Measurements from ENCODE around the gene LKAAEAR1.
"Not testable (repeated sequence)": the region's sequence is repeated elsewhere in the genome, so short reads cannot be mapped to it uniquely, and the experiment has no call there.

LKAAEAR1 gene

DNA sequence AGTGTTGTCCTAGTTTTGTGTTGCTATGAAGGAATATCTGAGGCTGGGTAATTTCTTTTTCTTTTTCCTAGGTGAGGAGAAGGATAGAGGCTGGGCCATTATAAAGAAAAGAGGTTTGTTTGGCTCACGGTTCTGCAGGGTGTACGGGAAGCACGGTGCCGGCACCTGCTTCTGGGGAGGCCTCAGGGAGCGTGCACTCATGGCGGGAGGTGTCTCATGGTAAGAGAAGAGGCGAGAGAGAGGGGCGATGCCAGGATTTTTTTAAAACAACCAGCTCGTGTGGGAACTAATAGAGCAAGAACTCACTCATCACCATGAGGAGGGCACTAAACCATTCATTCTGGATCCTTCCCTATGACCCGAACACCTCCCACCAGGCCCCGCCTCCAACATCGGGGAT is 37.4 kb upstream of the LKAAEAR1 start:
- TF ChIP-seq, protein P1, sequence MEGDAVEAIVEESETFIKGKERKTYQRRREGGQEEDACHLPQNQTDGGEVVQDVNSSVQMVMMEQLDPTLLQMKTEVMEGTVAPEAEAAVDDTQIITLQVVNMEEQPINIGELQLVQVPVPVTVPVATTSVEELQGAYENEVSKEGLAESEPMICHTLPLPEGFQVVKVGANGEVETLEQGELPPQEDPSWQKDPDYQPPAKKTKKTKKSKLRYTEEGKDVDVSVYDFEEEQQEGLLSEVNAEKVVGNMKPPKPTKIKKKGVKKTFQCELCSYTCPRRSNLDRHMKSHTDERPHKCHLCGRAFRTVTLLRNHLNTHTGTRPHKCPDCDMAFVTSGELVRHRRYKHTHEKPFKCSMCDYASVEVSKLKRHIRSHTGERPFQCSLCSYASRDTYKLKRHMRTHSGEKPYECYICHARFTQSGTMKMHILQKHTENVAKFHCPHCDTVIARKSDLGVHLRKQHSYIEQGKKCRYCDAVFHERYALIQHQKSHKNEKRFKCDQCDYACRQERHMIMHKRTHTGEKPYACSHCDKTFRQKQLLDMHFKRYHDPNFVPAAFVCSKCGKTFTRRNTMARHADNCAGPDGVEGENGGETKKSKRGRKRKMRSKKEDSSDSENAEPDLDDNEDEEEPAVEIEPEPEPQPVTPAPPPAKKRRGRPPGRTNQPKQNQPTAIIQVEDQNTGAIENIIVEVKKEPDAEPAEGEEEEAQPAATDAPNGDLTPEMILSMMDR (IDR thresholded peaks at IDR 0.05; ENCODE audit: low read depth, low read length, missing control alignments): no peak
- no peak overlapping the region for H3K4me3 ChIP-seq (replicated peaks; ENCODE audit: low read depth, low read length)
- DNase-seq (ENCODE audit: extremely low read depth, low read depth): no peak

DNA sequence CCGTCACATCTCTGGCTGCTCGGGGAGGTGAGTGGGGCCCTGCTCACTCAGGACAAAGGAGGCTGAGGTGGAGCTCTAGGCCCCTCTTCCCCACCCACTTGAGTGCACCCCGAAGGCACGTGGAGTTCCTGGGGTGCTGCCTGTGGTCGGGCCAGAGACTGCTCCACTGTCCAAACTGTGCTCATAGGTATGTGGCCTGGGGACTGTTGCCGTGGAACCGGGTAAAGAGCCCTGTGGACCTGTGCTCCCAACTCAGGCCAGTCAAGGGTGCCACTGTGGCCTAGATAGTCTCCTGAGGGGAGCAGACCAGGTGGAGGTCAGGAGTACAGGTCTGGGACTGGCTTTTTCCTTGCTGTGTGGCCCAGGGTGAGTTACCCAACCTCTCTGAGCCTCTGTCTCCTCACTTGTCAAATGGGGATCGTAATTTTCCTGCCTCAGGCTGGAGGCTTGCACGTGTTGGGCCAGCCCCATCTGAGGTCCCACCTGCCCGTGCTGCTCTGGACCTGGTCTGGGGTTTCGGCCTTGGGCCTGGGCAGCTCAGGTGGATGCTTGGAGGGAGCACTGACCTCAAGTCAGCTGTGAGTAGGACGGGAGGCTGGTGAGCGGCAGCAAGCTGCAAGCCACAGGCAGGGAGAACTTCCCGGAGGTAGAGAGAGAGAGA is 35.6 kb upstream of the LKAAEAR1 start:
- DNase-seq (ENCODE audit: extremely low read depth, low read depth): no peak
- no peak overlapping the region for H3K4me3 ChIP-seq (replicated peaks; ENCODE audit: low read depth, low read length)

DNA sequence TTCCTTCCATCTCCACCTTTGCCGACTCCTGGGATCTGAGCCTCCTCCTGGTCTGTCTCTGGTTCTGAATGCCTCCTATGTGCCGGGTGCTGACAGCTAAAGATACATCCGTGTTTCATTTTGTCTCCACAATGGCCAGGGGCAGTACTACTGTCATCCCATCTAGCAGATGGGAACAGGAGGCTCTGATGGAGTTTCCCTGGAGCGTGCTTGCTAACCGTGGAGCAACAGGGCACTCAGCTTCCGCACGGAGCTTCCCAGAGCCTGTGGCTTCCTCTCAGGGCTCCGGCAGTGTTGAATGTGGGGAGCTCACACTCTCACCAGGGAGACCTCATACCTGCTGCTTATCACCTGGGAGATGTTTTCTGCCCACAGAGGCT is 35.1 kb upstream of the LKAAEAR1 start:
- H3K4me3 ChIP-seq (replicated peaks; ENCODE audit: low read depth, low read length): no peak overlapping the region
- DNase-seq (ENCODE audit: extremely low read depth, low read depth): no peak
- TF ChIP-seq, protein P1 (IDR thresholded peaks at IDR 0.05; ENCODE audit: low read depth, low read length, missing control alignments): no peak

More for the DNA sequence above, 35.6 kb upstream of the LKAAEAR1 start:
- TF ChIP-seq, protein P1 (IDR thresholded peaks at IDR 0.05; ENCODE audit: low read depth, low read length, missing control alignments): no peak

DNA sequence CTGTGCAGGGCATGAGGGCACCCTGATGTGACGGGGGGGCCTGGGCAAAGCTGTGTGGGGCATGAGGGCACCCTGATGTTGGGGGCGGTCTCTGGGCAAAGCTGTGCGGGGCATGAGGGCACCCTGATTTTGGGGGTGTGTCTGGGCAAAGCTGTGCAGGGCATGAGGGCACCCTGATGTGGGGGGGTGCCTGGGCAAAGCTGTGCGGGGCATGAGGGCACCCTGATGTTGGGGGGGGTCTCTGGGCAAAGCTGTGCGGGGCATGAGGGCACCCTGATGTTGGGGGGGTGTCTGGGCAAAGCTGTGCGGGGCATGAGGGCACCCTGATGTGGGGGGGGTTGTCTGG is 33.2 kb upstream of the LKAAEAR1 start:
- not testable (repeated sequence) for H3K4me3 ChIP-seq (replicated peaks; ENCODE audit: low read depth, low read length); DNase-seq (ENCODE audit: extremely low read depth, low read depth)

DNA sequence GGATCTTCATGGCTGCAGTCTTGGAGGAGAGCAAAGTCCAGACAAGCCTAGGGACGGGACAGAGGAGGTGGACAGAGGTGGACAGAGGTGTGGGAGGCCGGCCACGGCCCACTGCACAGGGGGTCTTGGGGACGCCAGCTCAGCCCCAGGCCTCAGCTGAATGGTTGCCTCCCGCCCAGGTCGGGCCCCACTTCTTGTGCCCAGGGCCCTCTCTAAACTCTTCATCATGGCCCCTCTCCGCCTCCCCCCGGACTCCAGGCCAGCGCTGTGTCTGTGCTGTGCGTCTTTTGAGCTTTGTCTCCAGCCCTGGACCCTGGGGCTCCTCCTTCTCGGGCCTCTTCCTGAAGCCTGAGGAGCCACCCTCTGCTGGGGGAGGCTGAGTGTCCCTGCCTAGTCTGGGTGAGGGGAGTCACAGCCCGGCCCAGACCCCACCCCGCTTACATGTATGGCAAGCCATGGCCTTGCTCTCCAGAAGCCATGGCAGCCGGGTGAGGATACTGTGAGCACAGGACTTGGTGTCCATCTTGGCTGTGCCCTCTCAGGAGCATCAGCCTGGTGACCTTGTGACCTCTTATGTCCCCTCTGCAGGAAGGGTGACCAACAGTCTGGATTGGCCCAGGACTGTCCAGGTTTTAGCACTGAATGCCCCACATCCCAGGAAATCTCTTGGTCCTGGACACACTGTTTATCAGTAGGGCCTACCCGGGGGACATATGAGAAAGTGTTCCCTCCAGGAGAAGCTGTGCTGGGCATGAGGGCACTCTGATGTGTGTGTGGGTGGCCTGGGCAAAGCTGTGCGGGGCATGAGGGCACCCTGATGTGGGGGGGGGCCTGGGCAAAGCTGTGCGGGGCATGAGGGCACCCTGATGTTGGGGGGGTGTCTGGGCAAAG is 32.6 kb upstream of the LKAAEAR1 start:
- TF ChIP-seq, protein P1 (IDR thresholded peaks at IDR 0.05; ENCODE audit: low read depth, low read length, missing control alignments): no peak
- DNase-seq (ENCODE audit: extremely low read depth, low read depth): no peak
- no peak overlapping the region for H3K4me3 ChIP-seq (replicated peaks; ENCODE audit: low read depth, low read length)

DNA sequence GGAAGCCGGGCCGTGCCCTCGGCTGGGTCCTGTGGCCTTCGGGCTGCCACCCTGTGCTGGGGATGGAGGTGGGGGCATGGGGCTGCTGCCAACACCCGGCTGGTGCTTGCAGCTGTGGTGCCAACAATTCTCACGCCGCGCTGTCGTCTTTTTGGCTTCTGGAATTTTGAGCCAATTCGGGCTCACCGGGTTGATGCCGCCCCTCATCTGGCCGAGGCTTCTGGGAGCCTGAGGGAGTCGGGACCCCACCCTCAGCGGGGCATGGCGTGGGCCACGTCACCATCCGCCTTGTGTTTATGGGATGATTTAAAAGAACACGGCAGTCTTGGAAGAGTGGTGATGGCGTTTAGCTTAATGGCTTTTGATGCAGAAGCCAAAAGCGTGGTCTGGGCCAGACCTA is 31.8 kb upstream of the LKAAEAR1 start:
- H3K4me3 ChIP-seq (replicated peaks; ENCODE audit: low read depth, low read length): no peak overlapping the region
- TF ChIP-seq, protein P1 (IDR thresholded peaks at IDR 0.05; ENCODE audit: low read depth, low read length, missing control alignments): no peak
- no peak for DNase-seq (ENCODE audit: extremely low read depth, low read depth)

DNA sequence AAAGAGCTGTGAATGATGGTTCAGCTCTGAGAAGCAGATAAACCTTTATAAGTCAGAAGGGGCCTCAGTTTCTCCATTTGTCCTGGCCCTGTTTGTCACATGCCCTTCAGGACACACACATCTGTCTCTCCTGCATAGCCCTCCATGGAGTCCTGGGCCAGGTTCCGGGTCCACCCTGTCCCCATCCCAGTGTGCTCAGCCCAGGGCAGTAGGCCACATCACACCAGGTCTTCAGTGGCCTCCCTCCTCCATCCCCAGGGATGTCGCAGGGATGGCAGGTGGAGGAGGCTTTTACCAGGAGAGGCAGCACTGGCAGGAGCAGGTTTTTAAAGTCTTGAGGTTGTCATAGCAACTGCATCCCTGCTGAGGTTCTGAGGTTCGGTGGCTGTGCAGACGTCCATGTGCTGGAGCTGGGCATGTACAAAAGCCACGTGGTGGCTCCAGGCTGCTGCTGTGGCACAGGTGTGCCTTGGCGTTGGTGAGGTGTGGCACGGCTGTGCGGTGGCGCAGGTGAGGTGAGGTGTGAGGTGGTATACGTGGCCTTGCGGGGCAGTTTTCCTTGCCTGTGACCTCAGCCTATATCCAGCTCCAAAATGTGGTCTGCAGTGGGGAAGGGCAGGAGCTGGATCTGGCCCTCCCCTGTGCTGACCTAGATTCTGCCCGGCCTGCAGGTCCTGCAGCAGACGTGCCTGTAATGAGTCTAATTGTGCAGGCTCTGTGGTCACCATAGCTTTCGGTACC is 31.1 kb upstream of the LKAAEAR1 start:
- no peak overlapping the region for H3K4me3 ChIP-seq (replicated peaks; ENCODE audit: low read depth, low read length)
- DNase-seq (ENCODE audit: extremely low read depth, low read depth): no peak
- TF ChIP-seq, protein P1 (IDR thresholded peaks at IDR 0.05; ENCODE audit: low read depth, low read length, missing control alignments): no peak
